HG03060 (cell line): ENCODE data around the gene STYX.
"Not testable (repeated sequence)": the region's sequence is repeated elsewhere in the genome, so short reads cannot be mapped to it uniquely, and the experiment has no call there.

Source experiments
- ATAC-seq: cut with Tn5 transposase; IDR thresholded peaks from one replicate; pipeline ENCODE4 v1.9.1; 2021; ENCODE audit warnings: low read depth, moderate number of reproducible peaks; ENCODE audit not compliant: unreplicated experiment

Gene STYX

DNA sequence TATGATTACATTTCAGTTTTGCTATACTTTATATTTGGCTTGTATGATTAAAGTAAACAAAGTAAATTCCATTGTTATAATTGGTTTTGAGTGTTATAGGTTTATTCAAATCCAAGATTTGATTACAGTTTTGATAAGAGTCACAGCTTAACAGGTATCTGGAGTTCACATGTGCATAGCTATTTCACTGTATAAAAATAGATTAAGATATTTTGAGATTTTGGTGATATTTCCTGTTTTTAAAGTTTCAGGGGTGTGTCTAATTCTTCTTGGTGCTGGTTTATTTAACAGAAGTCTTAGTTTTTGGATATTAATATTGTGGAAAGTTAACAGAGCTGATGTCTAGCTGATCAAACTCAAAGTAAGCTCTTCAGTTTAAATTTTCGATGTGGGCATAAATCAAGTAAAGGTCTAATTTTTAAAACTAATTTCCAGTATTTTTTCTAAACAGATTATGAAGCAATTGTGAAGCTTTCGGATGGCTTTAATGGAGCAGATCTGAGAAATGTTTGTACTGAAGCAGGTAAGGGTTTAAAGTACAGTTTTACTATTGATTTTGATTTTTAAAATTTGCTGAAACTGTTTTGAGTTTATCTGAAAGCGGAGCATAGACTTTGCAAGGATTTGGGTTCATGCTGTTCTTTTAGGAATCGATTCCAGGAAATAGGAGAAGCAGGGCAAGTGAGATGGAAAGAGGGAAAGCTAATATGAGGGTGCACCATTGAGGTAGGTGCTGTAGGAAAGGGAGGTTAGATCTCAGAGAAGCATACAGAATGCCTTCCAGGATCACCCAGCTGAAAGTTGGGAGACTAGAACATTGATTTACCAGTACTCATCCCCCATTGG, 6.2 kb upstream of the STYX start:
- ATAC-seq, result no peak

DNA sequence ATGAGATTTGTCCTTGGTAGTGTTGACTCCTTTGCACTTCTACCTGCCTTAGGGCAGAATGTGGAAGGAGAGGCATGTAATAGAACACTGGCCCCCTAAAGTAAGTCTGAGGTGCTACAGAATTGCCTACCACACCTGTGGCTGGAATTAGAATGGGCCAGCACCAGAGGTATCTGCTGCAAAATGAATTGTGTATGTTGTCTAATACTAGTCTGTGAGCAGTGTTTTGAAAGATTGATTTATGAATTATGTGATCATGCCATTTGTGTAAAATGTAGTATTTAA, 5.7 kb upstream of the STYX start:
- no peak for ATAC-seq

DNA sequence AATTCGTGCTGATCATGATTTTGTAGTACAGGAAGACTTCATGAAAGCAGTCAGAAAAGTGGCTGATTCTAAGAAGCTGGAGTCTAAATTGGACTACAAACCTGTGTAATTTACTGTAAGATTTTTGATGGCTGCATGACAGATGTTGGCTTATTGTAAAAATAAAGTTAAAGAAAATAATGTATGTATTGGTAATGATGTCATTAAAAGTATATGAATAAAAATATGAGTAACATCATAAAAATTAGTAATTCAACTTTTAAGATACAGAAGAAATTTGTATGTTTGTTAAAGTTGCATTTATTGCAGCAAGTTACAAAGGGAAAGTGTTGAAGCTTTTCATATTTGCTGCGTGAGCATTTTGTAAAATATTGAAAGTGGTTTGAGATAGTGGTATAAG, 2.5 kb upstream of the STYX start:
- ATAC-seq, result not testable (repeated sequence)

DNA sequence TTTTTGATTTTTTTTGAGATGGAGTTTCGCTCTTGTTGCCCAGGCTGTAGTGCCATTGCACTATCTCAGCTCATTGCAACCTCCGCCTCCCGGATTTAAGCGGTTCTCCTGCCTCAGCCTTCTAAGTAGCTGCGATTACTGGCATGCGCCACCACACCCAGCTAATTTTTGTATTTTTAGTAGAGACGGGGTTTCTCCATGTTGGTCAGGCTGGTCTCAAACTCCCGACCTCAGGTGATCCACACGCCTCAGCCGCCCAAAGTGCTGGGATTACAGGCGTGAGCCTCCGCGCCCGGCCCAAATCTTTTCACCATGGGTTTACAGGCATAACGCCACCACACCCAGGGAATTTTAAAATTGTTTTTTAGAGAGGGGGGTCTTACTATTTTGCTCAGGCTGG, 931 bp upstream of the STYX start:
- not testable (repeated sequence) for ATAC-seq

DNA sequence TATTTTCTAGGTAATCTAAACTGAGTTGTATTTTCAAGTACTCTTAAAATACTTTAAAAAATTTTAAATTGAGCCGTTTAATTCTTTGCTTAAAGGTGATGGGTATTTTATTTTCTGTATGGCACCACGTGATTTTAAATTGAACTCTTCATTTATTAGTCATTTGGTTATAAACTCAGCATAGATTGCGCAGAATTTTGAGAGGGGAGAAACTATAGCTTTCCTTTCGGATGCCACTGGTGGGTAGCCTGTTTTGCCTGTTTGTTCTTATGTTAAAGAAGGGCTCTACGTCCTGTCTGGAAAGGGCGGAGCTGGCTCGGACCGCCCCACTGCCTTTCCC, 411 bp upstream of the STYX start:
- peak; percentile 88 for ATAC-seq

DNA sequence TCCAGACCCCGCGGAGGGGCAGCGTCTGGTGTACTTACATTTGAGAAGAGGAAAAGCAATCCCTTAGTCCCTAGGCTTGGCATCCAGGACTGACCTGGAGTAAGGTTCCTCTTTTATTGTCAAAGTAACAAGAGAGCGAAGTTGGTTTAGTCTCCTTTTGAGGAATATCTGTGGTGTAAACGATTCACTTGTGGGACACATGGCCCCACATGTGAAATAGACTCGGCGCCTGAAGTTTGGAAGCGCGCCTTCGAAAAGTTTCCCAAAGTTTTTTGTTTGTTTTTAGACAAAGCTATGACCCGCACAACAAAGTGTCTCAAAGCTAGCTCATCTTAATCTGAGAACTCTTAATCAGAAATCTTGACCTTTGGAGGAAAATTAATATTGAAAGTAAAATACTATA, 744 bp downstream of the STYX start:
- peak; percentile 2 for ATAC-seq

DNA sequence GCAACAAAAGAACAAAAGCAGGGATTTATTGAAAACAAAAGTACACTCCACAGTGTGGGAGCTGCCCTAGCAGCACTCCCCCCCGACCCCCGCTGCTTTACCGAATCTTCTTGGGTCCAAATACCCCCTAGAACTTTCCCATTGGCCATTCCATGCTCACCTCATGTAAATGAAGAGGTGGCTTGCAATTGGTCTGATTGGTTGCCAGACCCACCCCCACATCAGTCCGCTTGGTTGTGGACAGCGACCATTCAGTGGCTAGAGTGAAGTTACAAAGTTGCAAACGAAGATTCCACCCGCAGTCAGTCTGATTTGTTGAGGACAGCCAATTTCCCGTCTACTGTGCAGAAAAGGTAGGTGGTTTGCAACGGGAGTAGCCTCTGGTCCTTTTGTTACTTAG, 3.9 kb downstream of the STYX start:
- ATAC-seq, result no peak

DNA sequence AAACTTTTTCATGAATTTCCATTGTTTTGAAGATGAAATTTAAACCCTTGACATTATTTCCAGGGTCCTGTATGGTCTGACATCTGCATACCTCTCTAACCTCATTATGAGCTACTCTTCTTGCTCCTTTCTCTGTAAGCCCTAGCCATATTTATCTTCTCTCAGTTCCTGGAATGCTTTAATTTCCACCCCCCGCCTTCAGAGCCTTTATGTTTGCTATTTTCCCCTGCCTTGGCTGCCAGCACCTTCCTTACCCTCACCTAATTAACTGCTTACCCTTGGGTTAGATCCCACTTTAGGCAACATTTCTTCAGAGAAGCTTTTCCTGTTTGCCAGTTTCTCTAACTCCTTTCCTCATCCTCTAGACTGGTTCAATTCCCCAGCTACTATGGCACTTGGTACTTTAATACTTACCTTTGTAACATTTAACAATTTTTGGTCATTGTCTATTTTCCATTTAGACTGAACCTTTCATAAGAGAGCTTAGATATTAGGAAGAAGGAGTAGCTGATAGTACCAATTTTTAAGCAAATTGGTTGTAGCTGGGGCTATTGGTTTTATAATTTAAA, 6.0 kb downstream of the STYX start:
- no peak for ATAC-seq

DNA sequence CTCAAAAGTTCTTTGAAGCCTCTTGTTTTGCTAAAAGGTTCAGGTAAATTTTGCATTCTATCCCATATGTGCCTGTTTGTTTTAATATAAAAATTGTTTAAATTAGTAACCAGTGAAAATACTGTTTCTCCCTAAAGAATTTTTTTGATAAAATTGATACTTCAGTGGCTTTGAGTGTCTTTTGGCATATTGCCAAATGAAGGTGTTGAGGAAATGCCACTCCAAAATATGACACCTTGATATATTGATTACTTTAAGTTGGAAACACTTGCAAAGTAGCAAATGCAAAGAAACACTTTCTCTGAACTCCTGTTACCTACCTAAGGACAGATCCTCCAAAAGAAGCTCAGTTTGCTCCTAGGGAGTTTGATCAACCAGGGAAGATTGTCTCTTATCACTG, 8.4 kb downstream of the STYX start:
- no peak for ATAC-seq

DNA sequence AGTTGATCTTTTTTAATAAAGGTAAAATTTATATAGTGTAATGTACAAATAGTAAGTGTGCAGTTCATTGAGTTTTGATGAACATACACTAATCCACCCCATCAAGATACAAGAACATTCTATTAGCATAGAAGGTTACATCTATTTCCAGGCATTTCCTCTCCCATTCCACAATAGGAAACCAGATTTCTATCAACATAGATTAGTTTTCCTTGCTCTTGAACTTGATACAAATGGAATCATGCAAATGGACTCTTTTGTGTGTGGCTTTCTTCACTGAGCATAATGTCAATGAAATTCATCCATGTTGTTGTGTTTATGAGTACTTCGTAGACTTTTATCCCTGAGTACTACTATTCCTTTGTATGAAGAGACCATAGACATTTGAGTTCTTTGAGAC, 10.8 kb downstream of the STYX start:
- ATAC-seq, result no peak

DNA sequence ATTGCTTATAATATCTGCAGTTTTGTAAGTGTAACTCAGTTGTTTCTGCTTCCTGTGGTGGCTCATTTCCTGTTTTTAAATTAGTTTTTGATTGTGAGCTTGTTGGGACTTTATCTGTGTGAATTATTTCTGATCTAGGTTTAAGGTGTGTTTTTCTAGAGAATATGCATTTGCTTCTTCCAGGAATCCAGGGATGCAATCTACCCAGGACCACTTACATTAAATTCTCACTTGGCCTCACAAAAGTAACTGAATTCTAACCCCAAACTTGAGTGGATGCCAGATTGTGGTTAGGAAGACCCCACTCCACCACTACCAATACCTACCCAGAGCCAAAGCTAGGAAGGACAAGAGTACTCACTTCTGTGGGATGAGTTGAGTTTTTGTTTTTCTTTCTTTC, 11.9 kb downstream of the STYX start:
- peak; percentile 12 for ATAC-seq

DNA sequence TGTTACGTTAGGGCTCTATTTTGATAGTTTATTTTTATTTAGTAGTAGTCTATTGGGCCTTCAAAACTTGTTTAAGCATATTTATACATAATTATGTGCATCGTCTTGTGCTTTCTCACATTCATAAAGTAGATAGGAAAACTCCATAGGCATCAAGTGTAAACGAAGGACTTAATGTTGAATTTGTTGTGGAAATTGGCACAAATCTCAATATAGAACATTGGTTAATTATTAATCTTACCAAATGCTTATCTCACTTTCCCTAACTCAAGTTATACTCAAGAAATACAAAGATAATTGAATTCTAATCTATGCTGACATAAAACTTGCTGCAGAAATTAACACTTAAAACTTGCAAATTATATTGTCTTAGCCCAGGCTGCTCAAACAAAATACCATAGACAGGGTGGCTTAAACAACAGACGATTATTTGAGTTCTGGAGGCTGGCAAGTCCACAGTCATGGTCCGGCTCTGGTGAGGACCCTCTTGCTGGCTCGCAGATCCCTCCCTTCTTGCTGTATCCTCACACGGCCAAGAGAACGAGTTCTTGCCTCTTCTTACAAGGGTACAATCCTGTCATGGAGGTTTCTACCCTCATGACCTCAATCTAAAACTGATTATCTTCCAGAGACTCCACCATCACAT, 18.8 kb downstream of the STYX start:
- ATAC-seq, result no peak

DNA sequence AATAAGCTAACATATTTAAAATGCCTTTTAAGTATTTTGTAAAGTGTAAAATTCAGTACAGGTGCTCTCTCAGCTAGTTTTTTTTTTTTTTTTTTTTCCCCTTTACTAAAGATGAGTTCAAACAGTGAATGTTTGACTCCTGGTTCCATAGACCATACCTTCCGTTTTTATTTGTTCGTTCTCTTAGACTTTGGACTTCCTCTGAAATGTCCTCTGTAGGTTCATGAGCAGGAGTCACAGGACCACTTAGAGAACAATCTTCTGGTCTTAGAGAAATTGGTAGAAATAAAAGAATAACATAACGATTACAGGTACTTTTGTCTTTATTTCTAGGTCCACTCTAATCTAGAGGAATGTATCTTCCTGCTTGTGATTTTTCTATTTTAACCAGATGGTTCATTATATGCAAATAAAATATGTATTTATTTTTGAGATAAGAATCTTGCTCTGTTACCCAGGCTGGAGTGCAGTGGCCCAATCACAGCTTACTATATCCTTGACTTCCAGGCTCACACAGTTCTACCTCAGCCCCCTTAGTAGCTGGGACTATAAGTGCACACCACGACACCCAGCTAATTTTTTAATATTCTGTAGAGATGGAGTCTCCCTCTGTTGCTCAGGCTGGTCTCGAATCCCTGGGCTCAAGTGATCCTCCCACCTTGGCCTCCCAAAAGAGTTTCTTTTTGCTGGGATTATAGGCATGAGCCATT, 25.8 kb downstream of the STYX start:
- no peak for ATAC-seq

DNA sequence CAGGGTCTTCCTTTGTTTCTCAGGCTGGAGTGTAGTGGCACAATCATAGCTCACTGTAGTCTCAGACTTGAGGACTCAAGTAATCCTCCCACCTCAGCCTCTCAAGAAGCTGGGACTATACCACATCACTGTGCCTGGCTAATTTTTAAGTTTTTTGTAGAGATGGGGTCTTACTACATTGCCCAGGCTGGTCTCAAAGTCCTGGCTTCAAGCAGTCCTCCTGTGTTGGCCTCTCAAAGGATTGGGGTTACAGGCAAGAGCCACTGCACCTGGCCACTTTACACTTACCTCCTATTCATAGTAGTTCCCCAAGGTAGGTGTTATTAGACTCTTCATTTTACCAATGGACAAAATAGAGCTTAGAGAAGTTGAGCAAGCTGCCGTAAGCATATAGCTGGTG, 29.2 kb downstream of the STYX start:
- no peak for ATAC-seq

DNA sequence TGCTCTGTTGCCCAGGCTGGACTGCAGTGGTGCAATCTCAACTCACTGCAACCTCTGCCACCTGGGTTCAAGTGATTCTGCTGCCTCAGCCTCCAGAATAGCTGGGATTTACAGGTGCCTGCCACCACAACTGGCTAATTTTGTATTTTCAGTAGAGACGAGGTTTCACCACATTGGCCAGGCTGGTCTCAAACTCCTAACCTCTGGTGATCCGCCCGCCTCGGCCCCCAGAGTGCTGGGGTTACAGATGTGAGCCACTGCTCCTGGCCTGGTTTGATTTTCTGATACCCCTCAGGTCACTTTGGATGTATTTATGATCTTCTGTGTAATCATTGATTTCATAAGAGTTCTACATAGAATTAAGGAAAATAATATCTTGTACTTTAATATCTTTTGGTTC, 33.0 kb downstream of the STYX start:
- not testable (repeated sequence) for ATAC-seq

DNA sequence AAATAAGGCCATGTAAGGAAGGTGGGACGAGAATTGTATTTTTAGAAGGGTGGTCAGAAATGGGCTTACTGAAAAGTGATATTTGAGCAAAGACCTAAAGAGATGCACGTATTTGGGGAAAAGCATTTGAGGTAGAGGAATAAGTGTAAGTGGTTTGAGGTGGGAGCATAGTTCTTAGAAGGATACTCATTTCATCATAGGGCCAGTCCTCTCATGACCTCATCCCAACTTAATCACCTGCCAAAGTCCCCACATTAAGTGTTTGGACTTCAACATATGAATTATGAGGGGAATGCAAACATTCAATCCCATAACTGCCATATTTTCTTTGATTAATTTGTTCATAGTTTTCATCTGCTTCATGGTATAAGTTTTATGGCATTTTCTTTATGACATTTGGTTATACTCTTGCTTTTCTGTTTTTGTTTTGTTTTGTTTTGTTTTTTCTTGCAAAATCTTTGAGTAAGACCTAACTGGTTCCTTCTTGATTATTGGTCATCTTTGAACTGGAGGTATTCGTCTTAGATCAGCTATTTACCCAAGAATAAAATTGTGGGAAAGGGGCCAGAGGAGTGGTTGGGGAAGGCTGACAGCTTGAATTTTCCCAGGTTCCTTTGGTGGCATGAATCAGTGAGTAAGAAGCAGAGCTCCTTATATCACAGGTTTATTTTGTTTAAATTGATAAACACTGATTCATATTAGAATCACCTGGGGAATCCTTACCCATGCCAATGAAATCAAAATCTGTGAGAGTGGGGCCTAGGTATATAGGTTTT, 37.3 kb downstream of the STYX start:
- no peak for ATAC-seq

DNA sequence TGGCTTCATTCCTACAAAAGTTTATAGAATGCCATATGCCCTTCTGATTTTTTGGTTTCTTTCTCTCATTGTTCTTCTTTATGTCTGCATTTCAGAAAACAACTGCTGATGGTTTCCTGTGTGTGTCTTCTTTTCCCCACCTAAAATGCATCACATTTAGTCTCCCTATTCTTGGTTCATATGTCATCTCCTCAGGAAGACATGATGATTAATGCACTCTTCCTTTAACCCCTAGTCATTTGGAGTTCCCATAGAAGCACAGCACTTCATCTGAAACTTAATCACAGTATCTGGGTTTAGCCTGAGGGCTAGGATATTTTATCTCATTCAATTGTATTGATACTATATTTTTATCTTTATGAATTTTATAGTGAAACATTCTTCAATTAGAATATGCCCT, 39.9 kb downstream of the STYX start:
- ATAC-seq, result no peak

DNA sequence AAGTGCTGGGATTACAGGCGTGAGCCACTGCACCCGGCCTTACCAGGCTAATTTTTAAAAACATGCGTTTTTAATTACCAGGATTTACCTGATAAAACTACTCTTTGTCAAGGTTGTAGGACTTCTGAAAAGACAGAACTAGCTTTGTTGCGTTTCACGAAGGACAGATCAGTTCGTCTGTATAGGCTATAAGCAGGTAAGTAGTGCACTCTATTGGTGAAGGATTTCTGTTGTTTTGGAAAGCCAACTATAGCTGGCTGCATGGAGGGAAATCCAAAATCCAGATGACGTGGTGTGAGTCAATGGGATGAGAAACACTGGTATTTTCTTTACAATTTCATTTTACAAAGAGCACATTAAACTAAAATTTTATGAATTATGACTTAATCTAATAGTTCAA, 46.9 kb downstream of the STYX start:
- ATAC-seq, result no peak

DNA sequence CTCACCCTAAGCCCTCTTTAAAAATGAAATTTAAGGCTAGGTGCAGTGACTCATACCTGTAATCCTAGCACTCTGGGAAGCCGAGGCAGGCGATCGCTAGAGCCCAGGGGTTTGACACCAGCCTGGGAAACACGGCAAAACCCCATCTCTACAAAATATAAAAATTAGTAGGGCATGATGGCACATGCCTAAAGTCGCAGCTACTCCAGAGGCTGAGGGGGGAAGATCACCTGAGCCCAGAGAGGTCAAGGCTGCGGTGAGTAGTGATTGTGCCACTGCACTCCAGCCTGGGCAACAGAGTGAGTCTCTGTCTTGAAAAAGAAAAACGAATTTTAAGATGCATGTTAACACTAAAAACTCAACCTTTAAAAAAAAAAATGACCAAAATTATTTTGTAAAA, 48.7 kb downstream of the STYX start:
- no peak for ATAC-seq

DNA sequence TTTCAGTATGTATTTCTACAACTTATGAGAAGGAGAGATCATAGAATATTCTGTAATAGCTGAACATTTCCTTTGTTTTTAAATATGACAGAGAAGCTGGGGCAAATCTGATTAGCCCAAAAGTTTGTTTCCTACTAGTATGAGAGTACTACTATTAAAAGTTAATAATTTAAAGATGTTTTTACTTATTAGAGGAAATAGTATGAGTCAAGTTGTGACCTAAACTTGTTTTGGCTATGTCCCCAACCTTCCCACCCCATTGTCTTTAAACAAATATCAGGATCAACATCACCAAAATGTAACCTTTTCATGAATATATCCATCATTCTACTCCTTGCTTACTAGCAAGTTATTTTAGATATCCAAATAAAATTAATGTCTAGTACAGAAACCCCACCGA, 50.9 kb downstream of the STYX start:
- ATAC-seq, result no peak

DNA sequence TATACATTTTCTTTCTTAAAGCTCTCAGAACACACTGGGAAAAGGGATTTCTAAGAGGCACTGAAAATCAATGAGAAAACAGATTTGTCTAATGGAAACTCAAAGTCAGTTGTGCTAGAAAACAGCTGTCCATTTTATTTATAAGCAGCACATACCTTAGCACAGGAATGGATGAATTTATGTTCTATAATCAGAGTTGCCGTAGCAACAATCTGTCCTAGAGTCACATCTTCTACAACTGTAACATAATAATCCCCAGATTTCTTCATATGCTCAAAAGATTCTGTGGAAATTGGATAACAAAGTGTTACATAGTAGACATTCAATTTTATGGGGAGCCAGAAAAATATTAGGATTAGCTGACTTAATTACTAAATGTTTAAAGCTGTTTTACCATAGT, 51.7 kb downstream of the STYX start:
- ATAC-seq, result no peak
